SK-N-SH (cell line): ENCODE results near the gene IQGAP2.

Source experiments
- CTCF ChIP-seq: fragments of 200-600 bp; sonication (generic); IDR thresholded peaks from 2 replicates; pipeline ENCODE4 v1.6.1; 2017; ENCODE audit warnings: antibody characterized with exemption, mild to moderate bottlenecking, moderate library complexity
- EP300 ChIP-seq, 2 experiments: IDR thresholded peaks; 2 replicates each; pipeline versions ENCODE4 v1.4.0 to v1.6.1; 2012; ENCODE audit warnings: borderline replicate concordance in 1 of 2, low read depth in 1 of 2, low read length in 1 of 2
- EZH2phosphoT487 ChIP-seq: fragments of 200-600 bp; sonication (generic); IDR thresholded peaks from 2 replicates; pipeline ENCODE4 v1.6.1; 2017; ENCODE audit warnings: low read depth, mixed run types, mild to moderate bottlenecking, antibody characterized with exemption, moderate library complexity, borderline replicate concordance
- FOSL2 ChIP-seq: IDR thresholded peaks from 2 replicates; pipeline ENCODE4 v1.4.0; 2012; ENCODE audit warnings: low read depth, mild to moderate bottlenecking, moderate library complexity, borderline replicate concordance
- GABPA ChIP-seq: IDR thresholded peaks from 2 replicates; pipeline ENCODE4 v1.4.0; 2012; ENCODE audit warnings: low read depth, mild to moderate bottlenecking
- JUND ChIP-seq: IDR thresholded peaks from 2 replicates; pipeline ENCODE4 v1.4.0; 2012
- NFIC ChIP-seq: IDR thresholded peaks from 2 replicates; pipeline ENCODE4 v1.4.0; 2012; ENCODE audit warnings: borderline replicate concordance
- NRF1 ChIP-seq: IDR thresholded peaks from 2 replicates; pipeline ENCODE4 v1.6.1; 2012; ENCODE audit warnings: low read depth, mild to moderate bottlenecking, low read length
- PBX3 ChIP-seq: IDR thresholded peaks from 2 replicates; pipeline ENCODE4; 2012
- RXRA ChIP-seq: IDR thresholded peaks from 2 replicates; pipeline ENCODE4 v1.4.0; 2012; ENCODE audit warnings: low read depth, mild to moderate bottlenecking, borderline replicate concordance
- SMC3 ChIP-seq: IDR thresholded peaks from 2 replicates; pipeline ENCODE4 v1.6.1; 2012; ENCODE audit warnings: low read depth, low read length, improper control_type of control experiment
- TF ChIP-seq, protein P1 (sequence below): fragments of 150-350 bp; IDR thresholded peaks from 2 replicates; pipeline ENCODE4 v1.6.1; 2016; ENCODE audit warnings: mild to moderate bottlenecking, low read depth, low read length

GRCh38 chr5:76608833-76609232 is 205.7 kb downstream of the IQGAP2 start:
- no peak for TF ChIP-seq FOSL2
- TF ChIP-seq EZH2phosphoT487: no peak
- TF ChIP-seq GABPA: no peak; the same call in 1 of the 2 replicates
- TF ChIP-seq NFIC: no peak
- TF ChIP-seq EP300 (IDR thresholded peaks at IDR 0.05; ENCODE audit: borderline replicate concordance in 1 of 2, low read depth in 1 of 2, low read length in 1 of 2): no peak
- no peak for TF ChIP-seq CTCF
- TF ChIP-seq JUND: no peak
- TF ChIP-seq RXRA: no peak
- TF ChIP-seq, protein P1, sequence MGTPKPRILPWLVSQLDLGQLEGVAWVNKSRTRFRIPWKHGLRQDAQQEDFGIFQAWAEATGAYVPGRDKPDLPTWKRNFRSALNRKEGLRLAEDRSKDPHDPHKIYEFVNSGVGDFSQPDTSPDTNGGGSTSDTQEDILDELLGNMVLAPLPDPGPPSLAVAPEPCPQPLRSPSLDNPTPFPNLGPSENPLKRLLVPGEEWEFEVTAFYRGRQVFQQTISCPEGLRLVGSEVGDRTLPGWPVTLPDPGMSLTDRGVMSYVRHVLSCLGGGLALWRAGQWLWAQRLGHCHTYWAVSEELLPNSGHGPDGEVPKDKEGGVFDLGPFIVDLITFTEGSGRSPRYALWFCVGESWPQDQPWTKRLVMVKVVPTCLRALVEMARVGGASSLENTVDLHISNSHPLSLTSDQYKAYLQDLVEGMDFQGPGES: no peak
- no peak for TF ChIP-seq PBX3
- TF ChIP-seq NRF1: no peak
- TF ChIP-seq SMC3: no peak
